Thoracic aorta (tissue), 2 donors: Measurements from ENCODE around the gene EPB42. TPM values are rescaled to one million over a fixed set of nuclear protein-coding genes. Genes with fewer than 3 reads are reported as not detected.
A peak's percentile ranks its signal among the peaks of the same experiment; 100 is the strongest.
"Not testable (repeated sequence)": the region's sequence is repeated elsewhere in the genome, so short reads cannot be mapped to it uniquely, and the experiment has no call there.

Source experiments
- ATAC-seq: fragments of 150-250 bp; one replicate; pipeline ENCODE4 v1.8.0; 2017; ENCODE audit warnings: low read depth; ENCODE audit not compliant: insufficient number of reproducible peaks, low FRiP score
- DNase-seq: peaks from one replicate; pipeline ENCODE4 v3.0.0-alpha.2; 2020; ENCODE audit warnings: low spot score
- H3K27ac ChIP-seq, 2 donors: fragments of 200-600 bp; sonication (generic); 1 replicate in 1 of 2; 2 replicates in 1 of 2; pipeline ENCODE4 v1.5.1; 2016; ENCODE audit warnings: mild to moderate bottlenecking in 2 of 2, moderate library complexity in 2 of 2
- H3K27me3 ChIP-seq: fragments of 200-600 bp; sonication (generic); replicated peaks from 2 replicates; pipeline ENCODE4 v1.6.0; 2016; ENCODE audit warnings: mild to moderate bottlenecking; ENCODE audit not compliant: insufficient read depth
- H3K36me3 ChIP-seq: fragments of 200-600 bp; sonication (generic); one replicate; pipeline ENCODE4 v1.5.1; 2016
- H3K4me1 ChIP-seq, 2 donors: fragments of 200-600 bp; sonication (generic); 1 replicate in 1 of 2; 2 replicates in 1 of 2; pipeline versions ENCODE4 v1.5.1 to v1.6.0; 2016; ENCODE audit warnings: low read depth in 2 of 2, mild to moderate bottlenecking in 1 of 2; ENCODE audit not compliant: control insufficient read depth in 1 of 2
- H3K4me3 ChIP-seq: fragments of 200-600 bp; sonication (generic); 2 replicates; pipeline ENCODE4 v1.5.1; 2016; ENCODE audit warnings: mild to moderate bottlenecking
- H3K9me3 ChIP-seq: fragments of 200-600 bp; sonication (generic); 2 replicates; pipeline ENCODE4 v1.5.1; 2016
- total RNA-seq, 2 donors: library from RNA; depleted of rRNA; stranded (reverse); fragments of >200 nt; gene quantifications; one replicate each; pipeline versions ENCODE4 v1.1.0 to v1.2.3, GENCODE V29; 2016
- TF ChIP-seq, protein P1 (sequence below): fragments of 200-600 bp; sonication (generic); IDR thresholded peaks from one replicate; pipeline ENCODE4 v1.5.1; 2019; ENCODE audit warnings: antibody characterized with exemption

Gene EPB42
- total RNA-seq, 2 donors from 2014 or later = not detected

DNA sequence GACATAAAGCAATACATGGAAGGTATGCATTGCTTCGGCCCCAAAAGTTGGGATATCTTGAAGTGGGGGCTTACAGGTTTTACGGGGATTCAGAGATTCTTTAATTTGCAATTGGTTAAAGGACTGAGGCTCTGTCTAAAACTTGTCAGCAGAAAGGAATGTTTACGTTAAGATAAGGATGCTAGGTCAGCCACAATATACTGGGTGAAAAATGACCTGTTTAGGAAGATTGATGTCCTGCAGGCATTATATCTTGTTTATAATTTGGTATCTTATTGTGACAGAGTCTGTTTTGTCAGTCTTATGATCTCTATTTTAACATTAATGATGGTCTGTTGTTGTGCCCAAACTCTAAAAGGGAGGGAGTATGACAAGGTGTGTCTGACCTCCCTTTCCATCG is 50.9 kb downstream of the EPB42 start:
- no peak overlapping the region for H3K27ac ChIP-seq
- no peaks in the 10 kb centered on the region for H3K9me3 ChIP-seq
- TF ChIP-seq, protein P1, sequence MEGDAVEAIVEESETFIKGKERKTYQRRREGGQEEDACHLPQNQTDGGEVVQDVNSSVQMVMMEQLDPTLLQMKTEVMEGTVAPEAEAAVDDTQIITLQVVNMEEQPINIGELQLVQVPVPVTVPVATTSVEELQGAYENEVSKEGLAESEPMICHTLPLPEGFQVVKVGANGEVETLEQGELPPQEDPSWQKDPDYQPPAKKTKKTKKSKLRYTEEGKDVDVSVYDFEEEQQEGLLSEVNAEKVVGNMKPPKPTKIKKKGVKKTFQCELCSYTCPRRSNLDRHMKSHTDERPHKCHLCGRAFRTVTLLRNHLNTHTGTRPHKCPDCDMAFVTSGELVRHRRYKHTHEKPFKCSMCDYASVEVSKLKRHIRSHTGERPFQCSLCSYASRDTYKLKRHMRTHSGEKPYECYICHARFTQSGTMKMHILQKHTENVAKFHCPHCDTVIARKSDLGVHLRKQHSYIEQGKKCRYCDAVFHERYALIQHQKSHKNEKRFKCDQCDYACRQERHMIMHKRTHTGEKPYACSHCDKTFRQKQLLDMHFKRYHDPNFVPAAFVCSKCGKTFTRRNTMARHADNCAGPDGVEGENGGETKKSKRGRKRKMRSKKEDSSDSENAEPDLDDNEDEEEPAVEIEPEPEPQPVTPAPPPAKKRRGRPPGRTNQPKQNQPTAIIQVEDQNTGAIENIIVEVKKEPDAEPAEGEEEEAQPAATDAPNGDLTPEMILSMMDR = no peak
- H3K27me3 ChIP-seq = no peaks in the 10 kb centered on the region
- H3K4me3 ChIP-seq = no peak overlapping the region
- peaks cover 10% of the 10 kb centered on the region for H3K36me3 ChIP-seq
- DNase-seq (no peak), ATAC-seq (no peak)
- H3K4me1 ChIP-seq = peaks cover 0 to 23% of the 10 kb centered on the region in 2 donors

- no peak for DNase-seq
- TF ChIP-seq, protein P1 = no peak
- H3K36me3 ChIP-seq = peaks cover 14% of the 10 kb centered on the region
- no peak overlapping the region for H3K4me3 ChIP-seq
- peak overlapping the region; percentile 3 to 4 for H3K27ac ChIP-seq
- no peaks in the 10 kb centered on the region for H3K27me3 ChIP-seq
- H3K9me3 ChIP-seq = no peaks in the 10 kb centered on the region
- no peak for ATAC-seq
- H3K4me1 ChIP-seq = peaks cover 0 to 23% of the 10 kb centered on the region in 2 donors
Observed at GRCh38 chr15:43168192-43169107, 52.4 kb downstream of the EPB42 start.

GRCh38 chr15:43167261-43167660 is 53.6 kb downstream of the EPB42 start:
- peaks cover 0 to 23% of the 10 kb centered on the region in 2 donors for H3K4me1 ChIP-seq
- not testable (repeated sequence) for DNase-seq, H3K36me3 ChIP-seq, H3K27ac ChIP-seq, H3K4me3 ChIP-seq, H3K9me3 ChIP-seq, H3K27me3 ChIP-seq, ATAC-seq

DNA sequence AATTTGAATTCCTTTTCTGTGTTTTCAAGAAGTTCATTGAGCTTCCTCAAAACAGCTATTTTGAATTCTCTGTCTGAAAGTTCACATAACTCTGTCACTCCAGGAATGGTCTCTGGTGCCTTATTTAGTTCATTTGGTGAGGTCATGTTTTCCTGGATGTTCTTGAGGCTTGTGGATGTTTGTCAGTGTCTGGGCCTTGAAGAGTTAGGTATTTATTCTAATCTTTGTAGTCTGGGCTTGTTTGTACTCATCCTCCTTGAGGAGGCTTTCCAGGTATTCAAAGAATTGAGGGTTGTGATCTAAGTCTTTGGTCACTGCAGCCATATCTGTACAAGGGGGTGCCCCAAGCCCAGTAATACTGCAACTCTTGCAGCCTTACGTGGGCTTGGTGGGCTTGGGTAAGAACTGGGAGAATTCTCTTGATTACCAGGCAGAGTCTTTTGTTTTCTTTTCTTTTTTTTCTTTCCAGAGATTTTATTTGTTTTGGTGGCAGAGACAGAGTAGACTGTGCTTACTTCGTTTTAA is 55.0 kb downstream of the EPB42 start:
- H3K9me3 ChIP-seq = no peaks in the 10 kb centered on the region
- peaks cover 8% of the 10 kb centered on the region for H3K36me3 ChIP-seq
- TF ChIP-seq, protein P1 = no peak
- no peak for DNase-seq
- H3K27ac ChIP-seq = no peak overlapping the region
- H3K27me3 ChIP-seq = no peaks in the 10 kb centered on the region
- peaks cover 0 to 23% of the 10 kb centered on the region in 2 donors for H3K4me1 ChIP-seq
- H3K4me3 ChIP-seq = no peak overlapping the region
- ATAC-seq = no peak

DNA sequence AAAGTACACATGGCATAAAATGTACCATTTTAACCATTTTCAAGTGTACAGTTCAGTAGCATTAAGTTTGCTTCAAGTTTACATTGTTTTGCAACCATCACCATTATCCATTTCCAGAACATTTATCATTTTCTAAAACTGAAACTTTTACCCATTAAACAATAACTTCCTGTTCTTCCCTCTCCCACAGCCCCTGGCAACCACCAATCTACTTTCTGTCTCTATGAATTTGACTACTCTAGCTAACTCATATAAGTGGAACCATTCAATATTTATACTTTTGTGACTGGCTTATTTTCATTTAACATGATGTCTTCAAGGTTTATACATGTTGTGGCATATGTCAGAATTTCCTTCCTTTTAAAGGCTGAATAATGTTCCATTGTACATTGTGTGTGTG is 67.5 kb downstream of the EPB42 start:
- Histone ChIP-seq H3K36me3 (peaks cover 37% of the 10 kb centered on the region), H3K27ac (no peak overlapping the region), H3K4me3 (no peak overlapping the region), H3K9me3 (no peaks in the 10 kb centered on the region), H3K27me3 (no peaks in the 10 kb centered on the region), H3K4me1 (no peaks in the 10 kb centered on the region)
- no peak for ATAC-seq
- TF ChIP-seq, protein P1 = no peak
- no peak for DNase-seq
